RWPE2 (cell line): ENCODE measurements around the gene C1orf53.

Source experiments
- ATAC-seq: fragments of 200-7000 bp; cut with Tn5 transposase; 3 replicates; pipeline ENCODE4 v1.9.1; 2021; ENCODE audit warnings: low read depth
- DNase-seq: peaks from one replicate; pipeline ENCODE4 v3.0.0-alpha.2; 2020; ENCODE audit warnings: low spot score
- H3K27ac ChIP-seq: fragments of 450-650 bp; 2 replicates; pipeline ENCODE4 v1.5.1; 2017; ENCODE audit warnings: mild to moderate bottlenecking; ENCODE audit not compliant: poor library complexity, severe bottlenecking
- H3K27me3 ChIP-seq: fragments of 250-450 bp; sonication (Bioruptor Pico); 2 replicates; pipeline ENCODE4 v1.5.1; 2021; ENCODE audit warnings: mild to moderate bottlenecking, moderate library complexity; ENCODE audit not compliant: insufficient read depth, poor library complexity, severe bottlenecking
- H3K36me3 ChIP-seq: fragments of 250-450 bp; sonication (Bioruptor Pico); 2 replicates; pipeline ENCODE4 v1.5.1; 2020; ENCODE audit warnings: low read depth, mild to moderate bottlenecking, moderate library complexity
- H3K4me1 ChIP-seq: fragments of 250-450 bp; sonication (Bioruptor Pico); 2 replicates; pipeline ENCODE4 v1.5.1; 2021; ENCODE audit warnings: mild to moderate bottlenecking, moderate library complexity; ENCODE audit not compliant: insufficient read depth, poor library complexity, severe bottlenecking
- H3K4me3 ChIP-seq: fragments of 250-450 bp; sonication (Bioruptor Pico); 2 replicates; pipeline ENCODE4 v1.5.1; 2021; ENCODE audit warnings: mild to moderate bottlenecking, moderate library complexity; ENCODE audit not compliant: severe bottlenecking
- H3K9me3 ChIP-seq: fragments of 250-450 bp; sonication (Bioruptor Pico); 2 replicates; pipeline ENCODE4 v1.5.1; 2021; ENCODE audit warnings: mild to moderate bottlenecking, moderate library complexity; ENCODE audit not compliant: severe bottlenecking
- CTCF ChIP-seq: fragments of 450-650 bp; IDR thresholded peaks from one replicate; pipeline ENCODE4 v1.5.1; 2017; ENCODE audit warnings: mild to moderate bottlenecking, moderate library complexity; ENCODE audit not compliant: poor library complexity, severe bottlenecking

Gene C1orf53

DNA sequence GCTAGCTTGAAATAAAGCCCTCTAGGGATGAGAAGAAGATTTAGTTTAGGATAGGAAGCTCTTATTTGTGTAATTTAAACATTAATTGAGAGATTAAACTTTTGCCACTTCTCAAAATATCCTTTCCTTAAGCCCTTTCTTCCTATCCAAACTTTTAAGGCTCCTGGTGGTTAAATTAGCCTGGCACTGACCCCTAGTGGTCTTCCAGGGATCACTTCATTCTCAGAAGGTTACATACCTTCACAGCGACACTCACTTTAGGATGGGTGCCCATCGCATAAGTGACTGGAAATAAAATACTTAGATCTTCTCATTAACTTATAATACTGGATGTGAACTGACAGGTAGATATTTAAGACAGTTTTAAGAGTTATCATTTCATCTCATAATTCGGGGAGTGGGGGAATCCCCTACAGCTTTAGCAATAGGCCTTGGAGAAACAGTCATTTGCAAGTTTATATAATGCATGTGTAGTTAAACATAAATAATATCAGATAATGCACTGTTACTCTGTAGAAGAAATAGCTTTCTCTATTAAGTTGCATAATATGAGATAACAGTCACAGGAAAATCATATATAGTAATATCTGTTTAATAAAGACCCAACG is 22.2 kb downstream of the C1orf53 start:
- peak; percentile 90 for TF ChIP-seq CTCF
- DNase-seq (no peak), ATAC-seq (peak; percentile 84)
- H3K9me3 ChIP-seq = peaks cover 2% of the 10 kb centered on the region
- H3K27me3 ChIP-seq = peaks cover 13% of the 10 kb centered on the region
- no peaks in the 10 kb centered on the region for H3K4me1 ChIP-seq
- H3K4me3 ChIP-seq = no peak overlapping the region
- no peak overlapping the region for H3K27ac ChIP-seq
- H3K36me3 ChIP-seq = no peaks in the 10 kb centered on the region

DNA sequence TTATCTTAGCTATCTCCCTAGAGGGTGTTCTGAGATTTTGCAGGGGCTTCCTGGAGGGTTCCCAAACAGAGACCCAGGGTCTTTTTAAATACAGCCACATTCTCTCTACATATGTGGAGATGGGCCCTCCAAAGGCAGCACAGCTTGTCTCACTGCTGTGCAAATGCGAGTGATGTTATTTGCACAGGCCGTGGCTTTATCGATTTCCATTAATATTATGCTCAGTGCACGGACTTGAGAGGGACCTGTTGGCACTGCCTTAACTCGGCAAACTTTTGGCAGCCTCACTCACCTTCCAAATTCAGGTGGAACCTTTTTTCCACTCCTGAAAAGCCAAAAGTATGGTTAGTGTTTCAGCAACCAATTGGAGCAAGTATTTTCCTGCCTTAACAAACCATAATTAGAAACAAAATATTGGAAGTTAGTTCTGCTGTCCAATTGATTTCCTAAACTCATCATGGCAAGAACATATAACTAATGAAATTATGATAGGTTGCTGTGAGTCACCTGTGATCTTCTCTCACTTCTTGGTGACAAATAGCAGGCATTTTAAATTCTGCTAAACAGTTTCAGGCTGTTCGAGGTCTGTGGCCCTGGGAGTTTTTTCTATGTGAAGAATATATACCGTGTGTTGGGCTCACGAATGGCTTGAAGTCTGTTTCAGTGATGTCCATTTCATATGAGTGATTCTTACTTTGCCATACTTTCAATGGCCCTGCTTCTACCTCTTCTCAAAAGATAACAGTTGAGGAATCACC is 25.7 kb downstream of the C1orf53 start:
- H3K27me3 ChIP-seq = peaks cover 6% of the 10 kb centered on the region
- no peak for DNase-seq
- TF ChIP-seq CTCF = no peak
- ATAC-seq = no peak
- H3K27ac ChIP-seq = no peak overlapping the region
- H3K4me1 ChIP-seq = no peaks in the 10 kb centered on the region
- no peaks in the 10 kb centered on the region for H3K36me3 ChIP-seq
- peaks cover 3% of the 10 kb centered on the region for H3K9me3 ChIP-seq
- H3K4me3 ChIP-seq = no peak overlapping the region

GRCh38 chr1:197928849-197929336 is 26.5 kb downstream of the C1orf53 start:
- no peaks in the 10 kb centered on the region for H3K36me3 ChIP-seq
- H3K4me3 ChIP-seq = peak overlapping the region; percentile 11
- H3K27me3 ChIP-seq = peaks cover 6% of the 10 kb centered on the region
- H3K27ac ChIP-seq = no peak overlapping the region
- H3K9me3 ChIP-seq = peaks cover 3% of the 10 kb centered on the region
- TF ChIP-seq CTCF = no peak
- DNase-seq (no peak), ATAC-seq (no peak)
- H3K4me1 ChIP-seq = no peaks in the 10 kb centered on the region

GRCh38 chr1:197933016-197933415 is 30.6 kb downstream of the C1orf53 start:
- H3K4me1 ChIP-seq = no peaks in the 10 kb centered on the region
- H3K27me3 ChIP-seq = peaks cover 6% of the 10 kb centered on the region
- ATAC-seq = no peak
- DNase-seq = no peak
- no peak overlapping the region for H3K27ac ChIP-seq
- TF ChIP-seq CTCF = no peak
- no peaks in the 10 kb centered on the region for H3K36me3 ChIP-seq
- peaks cover 3% of the 10 kb centered on the region for H3K9me3 ChIP-seq
- no peak overlapping the region for H3K4me3 ChIP-seq

DNA sequence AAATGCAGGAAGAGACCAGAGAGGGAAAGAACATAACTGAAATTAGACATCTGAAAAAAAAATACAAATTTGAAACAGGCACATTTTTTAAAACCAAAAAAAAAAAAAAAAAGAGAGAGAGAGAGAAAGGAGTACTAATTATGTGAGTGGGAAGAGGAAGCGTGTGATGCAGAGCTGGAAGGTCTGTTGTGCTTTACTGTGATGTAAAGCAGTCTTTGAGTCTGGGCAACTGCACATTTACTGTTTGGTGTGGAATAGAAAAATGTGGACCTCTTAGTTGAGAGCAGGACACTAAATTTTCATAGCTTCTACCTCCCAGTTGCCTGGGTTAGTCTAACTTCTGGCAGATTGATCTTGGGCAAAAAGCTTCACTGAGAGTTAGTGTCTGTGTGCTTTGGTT is 31.2 kb downstream of the C1orf53 start:
- Histone ChIP-seq H3K36me3 (no peaks in the 10 kb centered on the region), H3K27ac (no peak overlapping the region), H3K4me3 (no peak overlapping the region), H3K4me1 (no peaks in the 10 kb centered on the region), H3K27me3 (peaks cover 6% of the 10 kb centered on the region), H3K9me3 (peaks cover 3% of the 10 kb centered on the region)
- DNase-seq (no peak), ATAC-seq (no peak)
- no peak for TF ChIP-seq CTCF
